ENCODE results near the gene NCAM2.

Gene NCAM2

DNA sequence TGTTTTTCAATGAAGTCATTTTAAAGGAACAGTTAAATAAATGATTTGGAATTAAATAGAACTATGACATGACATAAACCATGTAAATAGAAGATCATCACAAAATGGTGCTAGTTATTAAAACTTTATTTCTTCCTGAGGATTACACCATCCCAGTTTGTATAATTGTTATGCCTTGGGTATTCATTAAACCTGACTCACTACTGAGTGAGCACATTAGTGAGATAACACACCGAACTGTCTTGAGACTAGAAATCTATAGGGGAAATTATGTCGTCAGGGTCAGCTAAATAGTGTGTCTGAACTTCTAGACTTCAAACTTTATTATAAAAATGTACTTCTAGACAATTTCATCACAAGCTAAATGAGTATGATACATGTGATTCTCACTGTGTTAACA is 189.4 kb downstream of the NCAM2 start:
- TF ChIP-seq GATA3 (IDR thresholded peaks at IDR 0.05; ENCODE audit: low read depth, low read length) (no peak), GATA2 (IDR thresholded peaks at IDR 0.05; ENCODE audit: low read depth, low read length) (no peak)

GRCh38 chr21:21188513-21189195 is 190.4 kb downstream of the NCAM2 start:
- no peak for TF ChIP-seq GATA2 (IDR thresholded peaks at IDR 0.05; ENCODE audit: low read depth, low read length)
- no peak for TF ChIP-seq GATA3 (IDR thresholded peaks at IDR 0.05; ENCODE audit: low read depth, low read length)

GRCh38 chr21:21195417-21195943 is 197.3 kb downstream of the NCAM2 start:
- TF ChIP-seq GATA3 (IDR thresholded peaks at IDR 0.05; ENCODE audit: low read depth, low read length) (no peak), GATA2 (IDR thresholded peaks at IDR 0.05; ENCODE audit: low read depth, low read length) (no peak)

DNA sequence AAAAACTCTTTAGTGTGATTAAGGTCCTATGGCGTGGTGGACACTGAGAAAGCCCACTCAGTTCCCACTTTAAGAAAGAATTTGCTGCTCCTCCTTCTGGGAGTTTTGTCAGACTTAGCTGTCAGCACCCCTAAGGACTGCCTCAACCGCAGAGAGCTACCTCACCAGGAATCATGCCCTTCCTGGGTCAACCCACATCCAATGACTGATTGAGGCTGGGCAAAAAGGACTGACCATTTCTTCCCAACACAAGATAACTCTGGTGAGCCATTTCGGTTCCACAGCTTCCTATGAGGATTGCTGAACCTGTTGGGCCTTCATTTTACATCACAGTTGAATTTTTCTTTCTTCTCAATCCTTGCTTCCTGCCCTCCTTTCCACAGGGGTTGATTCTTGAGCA is 197.9 kb downstream of the NCAM2 start:
- TF ChIP-seq GATA3 (IDR thresholded peaks at IDR 0.05; ENCODE audit: low read depth, low read length) (no peak), GATA2 (IDR thresholded peaks at IDR 0.05; ENCODE audit: low read depth, low read length) (no peak)

DNA sequence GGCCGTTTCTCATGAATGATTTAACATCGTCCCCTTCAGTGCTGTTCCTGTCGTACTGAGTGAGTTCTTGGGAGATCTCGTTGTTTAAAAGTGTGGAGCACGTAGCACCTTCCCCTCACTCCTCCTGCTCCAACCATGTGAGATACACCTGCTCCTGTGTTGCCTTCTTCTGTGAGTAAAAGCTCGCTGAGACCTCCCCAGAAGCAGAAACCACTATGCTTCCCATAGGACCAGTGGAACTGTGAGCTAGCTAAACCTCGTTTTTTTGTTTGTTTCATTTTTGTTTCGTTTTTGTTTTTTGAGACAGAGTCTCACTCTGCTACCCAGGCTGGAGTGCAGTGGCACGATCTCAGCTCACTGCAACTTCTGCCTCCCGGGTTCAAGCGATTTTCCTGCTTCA is 198.6 kb downstream of the NCAM2 start:
- no peak for TF ChIP-seq GATA2 (IDR thresholded peaks at IDR 0.05; ENCODE audit: low read depth, low read length)
- no peak for TF ChIP-seq GATA3 (IDR thresholded peaks at IDR 0.05; ENCODE audit: low read depth, low read length)

GRCh38 chr21:21199342-21200102 is 201.3 kb downstream of the NCAM2 start:
- TF ChIP-seq GATA2 (IDR thresholded peaks at IDR 0.05; ENCODE audit: low read depth, low read length) (no peak), GATA3 (IDR thresholded peaks at IDR 0.05; ENCODE audit: low read depth, low read length) (no peak)

DNA sequence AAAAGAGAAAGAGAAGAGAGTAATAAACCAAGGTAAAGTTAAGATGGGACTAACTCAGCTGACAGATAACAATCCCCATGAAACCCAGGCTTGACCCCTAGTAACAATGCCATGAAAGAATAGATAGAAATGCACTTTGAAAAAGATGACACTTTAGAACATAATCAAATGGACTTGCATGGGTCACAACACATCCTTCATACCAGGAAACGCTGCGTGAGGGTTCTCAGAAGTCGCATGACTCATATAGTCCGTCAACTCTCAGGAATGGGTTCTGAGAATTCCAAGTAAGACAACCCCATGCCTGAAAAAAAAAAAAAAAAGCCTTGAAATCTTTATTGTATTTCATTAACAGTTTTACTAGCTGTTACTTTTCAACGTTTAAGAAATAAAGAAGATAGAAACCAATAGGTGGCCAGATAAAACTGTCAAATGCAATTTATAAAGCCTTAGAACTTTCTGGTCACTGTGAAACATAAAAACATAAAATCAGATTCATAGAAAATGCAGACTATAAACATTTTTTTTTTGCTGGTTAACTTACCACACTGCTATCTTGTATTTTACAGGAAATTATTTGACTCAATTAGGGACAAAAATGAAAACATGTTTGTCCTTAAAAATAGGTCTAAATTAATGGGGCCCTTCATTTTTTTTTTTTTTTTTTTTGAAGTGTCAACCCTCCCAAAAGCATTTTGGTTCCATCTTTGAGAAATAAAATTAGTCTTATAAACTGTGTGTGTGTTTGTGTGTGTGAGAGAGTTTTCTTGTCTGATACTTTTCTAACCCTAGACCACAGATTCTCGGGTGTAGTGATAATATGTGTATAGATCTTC is 202.1 kb downstream of the NCAM2 start:
- TF ChIP-seq GATA3 (IDR thresholded peaks at IDR 0.05; ENCODE audit: low read depth, low read length) (no peak), GATA2 (IDR thresholded peaks at IDR 0.05; ENCODE audit: low read depth, low read length) (no peak)

GRCh38 chr21:21200939-21201615 is 202.9 kb downstream of the NCAM2 start:
- TF ChIP-seq GATA2 (IDR thresholded peaks at IDR 0.05; ENCODE audit: low read depth, low read length) (no peak), GATA3 (IDR thresholded peaks at IDR 0.05; ENCODE audit: low read depth, low read length) (no peak)

DNA sequence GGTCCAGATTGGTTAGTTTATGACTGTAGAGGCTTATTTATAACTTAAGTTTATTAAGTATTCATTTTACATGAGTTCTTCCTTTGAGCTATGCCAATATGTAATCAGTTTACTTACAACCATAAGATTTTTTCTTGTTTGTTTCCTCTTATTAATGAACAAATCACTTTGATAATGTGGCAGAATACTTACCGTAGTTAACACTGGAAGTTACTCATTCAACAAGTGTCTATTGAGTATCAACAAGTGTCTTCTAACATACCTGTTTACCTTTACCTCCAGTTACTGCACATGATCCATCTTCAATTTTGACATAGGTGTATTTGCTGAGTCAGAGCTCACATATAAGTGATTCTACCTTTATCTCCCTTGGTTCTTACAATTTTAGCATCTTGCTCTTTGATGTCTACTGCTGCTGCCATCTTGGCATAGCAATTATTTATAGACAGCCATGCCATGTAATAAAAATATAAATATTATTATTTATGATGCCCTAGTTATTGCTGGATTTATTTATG is 205.7 kb downstream of the NCAM2 start:
- TF ChIP-seq GATA2 (IDR thresholded peaks at IDR 0.05; ENCODE audit: low read depth, low read length) (no peak), GATA3 (IDR thresholded peaks at IDR 0.05; ENCODE audit: low read depth, low read length) (no peak)

GRCh38 chr21:21204366-21204996 is 206.3 kb downstream of the NCAM2 start:
- TF ChIP-seq GATA3 (IDR thresholded peaks at IDR 0.05; ENCODE audit: low read depth, low read length) (no peak), GATA2 (IDR thresholded peaks at IDR 0.05; ENCODE audit: low read depth, low read length) (no peak)

- TF ChIP-seq GATA3 (IDR thresholded peaks at IDR 0.05; ENCODE audit: low read depth, low read length) (no peak), GATA2 (IDR thresholded peaks at IDR 0.05; ENCODE audit: low read depth, low read length) (no peak)
These were observed 207.4 kb downstream of the NCAM2 start for GRCh38 chr21:21205604-21206003.

GRCh38 chr21:21210552-21210951 is 212.3 kb downstream of the NCAM2 start:
- TF ChIP-seq GATA3 (IDR thresholded peaks at IDR 0.05; ENCODE audit: low read depth, low read length): no peak
- no peak for TF ChIP-seq GATA2 (IDR thresholded peaks at IDR 0.05; ENCODE audit: low read depth, low read length)

DNA sequence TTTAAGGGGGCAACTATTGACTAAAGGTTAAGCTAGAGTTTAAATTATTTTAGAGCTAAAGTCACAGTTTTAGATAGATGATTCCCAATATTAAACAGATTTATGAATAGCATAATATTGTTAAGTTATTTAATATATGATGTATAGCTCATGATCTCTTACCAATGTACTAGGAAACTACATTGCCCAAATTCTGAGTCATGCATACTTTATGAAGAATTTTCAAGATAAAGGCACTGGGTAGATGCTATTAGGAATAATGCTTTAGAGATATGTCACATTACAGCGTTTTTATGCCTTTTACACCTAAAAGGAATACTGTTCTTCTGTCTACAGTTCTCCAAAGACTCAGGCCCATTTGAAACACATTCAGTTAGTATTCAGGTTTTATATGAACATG is 215.1 kb downstream of the NCAM2 start:
- no peak for TF ChIP-seq GATA2 (IDR thresholded peaks at IDR 0.05; ENCODE audit: low read depth, low read length)
- TF ChIP-seq GATA3 (IDR thresholded peaks at IDR 0.05; ENCODE audit: low read depth, low read length): no peak

All from SH-SY5Y (cell line).